Mesothelial cell of epicardium (in vitro differentiated cells): ENCODE results near the gene DENND2C. TPM values are rescaled to one million over a fixed set of nuclear protein-coding genes. Genes with fewer than 3 reads are reported as not detected.

ENCODE experiments used
- DNase-seq, 2 experiments: peaks; one replicate each; pipeline ENCODE4 v3.0.0; 2021; ENCODE audit warnings: low spot score in 2 of 2; ENCODE audit not compliant: unreplicated experiment in 2 of 2
- H3K27ac Mint-ChIP-seq: 2 replicates; pipeline ENCODE4 v1.8.0; 2021; ENCODE audit warnings: mixed read lengths
- H3K27me3 Mint-ChIP-seq: 2 replicates; pipeline ENCODE4 v1.8.0; 2021; ENCODE audit warnings: low read depth, mixed read lengths
- H3K36me3 Mint-ChIP-seq: 2 replicates; pipeline ENCODE4 v1.8.0; 2021; ENCODE audit warnings: mixed read lengths
- H3K4me1 Mint-ChIP-seq: 2 replicates; pipeline ENCODE4 v1.8.0; 2021; ENCODE audit warnings: mixed read lengths
- H3K4me3 Mint-ChIP-seq: 2 replicates; pipeline ENCODE4 v1.8.0; 2021; ENCODE audit warnings: mild to moderate bottlenecking, moderate library complexity, mixed read lengths
- H3K9me3 Mint-ChIP-seq: 2 replicates; pipeline ENCODE4 v1.8.0; 2021; ENCODE audit warnings: mixed read lengths
- total RNA-seq: library from RNA; stranded (reverse); gene quantifications from 3 replicates; pipeline ENCODE4 v1.2.1, GENCODE V29; 2021
- TF ChIP-seq, protein P1 (sequence below): fragments of 200-600 bp; sonication (generic); IDR thresholded peaks from one replicate; pipeline ENCODE4 v1.5.0; 2021; ENCODE audit warnings: antibody characterized with exemption; ENCODE audit not compliant: unreplicated experiment

The DENND2C gene
- total RNA-seq, 1 donor from 2014 or later, result 2.3 TPM

GRCh38 chr1:114540821-114541220 lies 129.0 kb downstream of the DENND2C start:
- no peaks in the 10 kb centered on the region for H3K36me3 Mint-ChIP-seq

GRCh38 chr1:114540272-114540671 lies 129.6 kb downstream of the DENND2C start:
- Mint-ChIP-seq H3K4me3 (peak overlapping the region; percentile 17), H3K4me1 (peaks cover 15% of the 10 kb centered on the region), H3K9me3 (no peaks in the 10 kb centered on the region), H3K27ac (peak overlapping the region; percentile 83), H3K27me3 (no peaks in the 10 kb centered on the region), H3K36me3 (no peaks in the 10 kb centered on the region)
- TF ChIP-seq, protein P1, sequence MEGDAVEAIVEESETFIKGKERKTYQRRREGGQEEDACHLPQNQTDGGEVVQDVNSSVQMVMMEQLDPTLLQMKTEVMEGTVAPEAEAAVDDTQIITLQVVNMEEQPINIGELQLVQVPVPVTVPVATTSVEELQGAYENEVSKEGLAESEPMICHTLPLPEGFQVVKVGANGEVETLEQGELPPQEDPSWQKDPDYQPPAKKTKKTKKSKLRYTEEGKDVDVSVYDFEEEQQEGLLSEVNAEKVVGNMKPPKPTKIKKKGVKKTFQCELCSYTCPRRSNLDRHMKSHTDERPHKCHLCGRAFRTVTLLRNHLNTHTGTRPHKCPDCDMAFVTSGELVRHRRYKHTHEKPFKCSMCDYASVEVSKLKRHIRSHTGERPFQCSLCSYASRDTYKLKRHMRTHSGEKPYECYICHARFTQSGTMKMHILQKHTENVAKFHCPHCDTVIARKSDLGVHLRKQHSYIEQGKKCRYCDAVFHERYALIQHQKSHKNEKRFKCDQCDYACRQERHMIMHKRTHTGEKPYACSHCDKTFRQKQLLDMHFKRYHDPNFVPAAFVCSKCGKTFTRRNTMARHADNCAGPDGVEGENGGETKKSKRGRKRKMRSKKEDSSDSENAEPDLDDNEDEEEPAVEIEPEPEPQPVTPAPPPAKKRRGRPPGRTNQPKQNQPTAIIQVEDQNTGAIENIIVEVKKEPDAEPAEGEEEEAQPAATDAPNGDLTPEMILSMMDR, result no peak
- no peak for DNase-seq

More at GRCh38 chr1:114540821-114541220, 129.0 kb downstream of the DENND2C start:
- Mint-ChIP-seq H3K27ac (peak overlapping the region; percentile 83), H3K4me3 (peak overlapping the region; percentile 17), H3K4me1 (peaks cover 16% of the 10 kb centered on the region), H3K9me3 (no peaks in the 10 kb centered on the region), H3K27me3 (no peaks in the 10 kb centered on the region)
- no peak for DNase-seq
- TF ChIP-seq, protein P1, result no peak

GRCh38 chr1:114536043-114536442 lies 133.8 kb downstream of the DENND2C start:
- H3K4me3 Mint-ChIP-seq, result no peak overlapping the region

GRCh38 chr1:114535401-114535800 lies 134.4 kb downstream of the DENND2C start:
- Mint-ChIP-seq H3K27me3 (no peaks in the 10 kb centered on the region), H3K9me3 (no peaks in the 10 kb centered on the region), H3K4me1 (peaks cover 5% of the 10 kb centered on the region), H3K4me3 (no peak overlapping the region), H3K27ac (no peak overlapping the region), H3K36me3 (no peaks in the 10 kb centered on the region)
- TF ChIP-seq, protein P1, result no peak
- DNase-seq, result no peak

More at GRCh38 chr1:114536043-114536442, 133.8 kb downstream of the DENND2C start:
- TF ChIP-seq, protein P1, result no peak
- Mint-ChIP-seq H3K27ac (no peak overlapping the region), H3K36me3 (no peaks in the 10 kb centered on the region), H3K9me3 (no peaks in the 10 kb centered on the region), H3K4me1 (peaks cover 11% of the 10 kb centered on the region), H3K27me3 (no peaks in the 10 kb centered on the region)
- no peak for DNase-seq

Other genes with a start within 250 kb of the DENND2C start
- gene TRIM33, start 158.8 kb downstream of the DENND2C start, total RNA-seq, result 66.9 to 72.3 TPM (median 71.3 TPM) in 3 replicates
- 39.3 to 39.5 TPM (median 39.4 TPM) in 3 replicates for gene BCAS2, start 88.4 kb downstream of the DENND2C start, total RNA-seq
- not detected in 3 replicates for gene AMPD1, start 25.5 kb upstream of the DENND2C start, total RNA-seq
- gene NRAS, start 46.7 kb upstream of the DENND2C start, total RNA-seq, result 39.8 to 40.0 TPM (median 39.8 TPM) in 3 replicates
- gene CSDE1, start 87.9 kb upstream of the DENND2C start, total RNA-seq, result 524 to 556 TPM (median 530 TPM) in 3 replicates
- 61.0 to 64.2 TPM (median 62.8 TPM) in 3 replicates for gene SIKE1, start 110.6 kb upstream of the DENND2C start, total RNA-seq
- gene SYCP1, start 184.8 kb upstream of the DENND2C start, total RNA-seq, result not detected in 3 replicates